HT-29 (cell line): ENCODE results near the gene HSPA1L. TPM values are rescaled to one million over a fixed set of nuclear protein-coding genes. Genes with fewer than 3 reads are reported as not detected.

Experiments
- DNase-seq: peaks from one replicate; pipeline ENCODE4 v3.0.0-alpha.2; 2015; ENCODE audit warnings: low spot score
- total RNA-seq: library from RNA; depleted of rRNA; stranded (reverse); fragments of >200 nt; shearing (Covaris generic); gene quantifications from 2 replicates; pipeline ENCODE4 v1.2.3, GENCODE V29; 2014

The HSPA1L gene
- total RNA-seq, 1 experiment from 2014 or later, result 0.64 TPM

GRCh38 chr6:31784098-31784925 lies 30.8 kb downstream of the HSPA1L start:
- DNase-seq, result no peak

- DNase-seq, result no peak
Measured at GRCh38 chr6:31782126-31782855, 32.8 kb downstream of the HSPA1L start.

- DNase-seq, result no peak
Measured at GRCh38 chr6:31781244-31782125, 33.6 kb downstream of the HSPA1L start.

DNA sequence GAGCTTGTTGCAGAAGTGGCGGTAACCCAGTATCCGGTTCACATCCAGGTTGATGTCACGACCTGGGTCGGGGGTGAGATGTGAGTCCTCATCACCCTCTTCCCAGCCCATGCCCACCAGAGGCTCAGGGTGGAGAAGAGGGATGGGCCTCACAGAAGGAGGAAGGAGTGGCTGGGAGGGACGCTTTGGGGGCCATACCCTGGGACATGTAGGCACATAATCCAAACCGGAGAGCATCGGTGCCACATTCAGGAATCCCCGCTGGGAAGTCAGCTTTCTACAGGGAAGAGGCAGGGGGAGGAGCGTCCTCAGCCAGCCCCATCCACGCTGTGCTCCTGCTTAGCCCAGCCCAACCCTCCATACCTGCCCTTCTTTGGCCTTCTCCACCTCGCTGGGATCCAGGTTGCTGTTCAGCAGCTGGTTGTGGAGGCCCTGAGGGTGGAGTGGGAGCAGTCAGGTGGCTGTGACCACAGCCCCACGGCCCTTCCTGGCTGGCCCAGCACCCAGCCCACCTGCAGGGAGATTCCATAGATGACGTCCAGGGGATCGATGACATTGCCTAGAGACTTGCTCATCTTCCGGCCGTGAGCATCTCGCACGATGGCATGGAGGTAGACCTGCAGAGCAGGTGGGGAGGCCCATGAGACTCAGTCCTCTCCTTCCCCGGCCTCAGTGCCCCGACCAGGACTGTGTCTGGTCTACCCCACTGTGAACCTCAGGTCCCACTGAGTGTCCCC lies 34.4 kb downstream of the HSPA1L start:
- DNase-seq, result no peak

DNA sequence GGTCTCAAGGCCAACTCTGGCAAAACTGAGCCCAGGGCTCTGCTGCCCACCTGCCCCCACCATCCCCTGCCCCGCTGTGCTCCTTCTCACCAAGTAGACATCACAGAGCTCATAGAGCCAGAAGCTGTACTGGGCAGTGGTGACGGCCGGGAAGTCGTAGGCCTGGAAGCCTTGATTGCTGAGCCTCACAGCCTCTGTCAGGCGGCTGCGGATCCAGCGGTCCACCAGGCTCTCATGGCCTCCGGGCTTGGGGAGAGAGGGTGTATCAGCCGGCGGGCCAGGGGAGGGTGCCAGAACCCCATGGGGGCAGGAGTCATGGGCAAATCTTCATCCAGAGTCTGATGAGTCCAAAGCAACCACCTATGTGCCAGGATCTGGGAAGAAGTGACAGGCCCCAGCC lies 35.2 kb downstream of the HSPA1L start:
- DNase-seq, result no peak

GRCh38 chr6:31778999-31779885 lies 35.8 kb downstream of the HSPA1L start:
- DNase-seq, result no peak

GRCh38 chr6:31778193-31778592 lies 36.9 kb downstream of the HSPA1L start:
- DNase-seq, result no peak

DNA sequence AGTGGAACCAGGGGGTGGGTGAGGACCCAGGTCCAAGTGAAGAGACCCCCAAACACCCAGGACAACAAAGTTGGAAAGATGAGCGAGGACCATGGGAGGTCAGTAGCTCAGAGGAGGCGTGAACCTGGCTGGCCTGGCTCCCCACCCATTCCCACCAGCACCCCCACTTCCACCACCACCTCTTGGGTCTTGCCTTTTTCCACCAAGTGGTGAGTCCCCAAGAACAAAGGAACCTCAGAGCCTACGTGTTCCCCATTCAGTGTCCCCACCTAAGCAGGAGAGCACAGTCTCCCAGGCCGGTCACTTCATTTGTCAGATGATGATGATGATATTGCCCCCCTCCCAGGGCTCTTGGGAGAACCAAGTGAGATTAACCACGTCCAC lies 37.4 kb downstream of the HSPA1L start:
- DNase-seq, result no peak

- DNase-seq, result peak; percentile 94
Measured at GRCh38 chr6:31776989-31777666, 38.0 kb downstream of the HSPA1L start, which contains the start of gene VWA7. TSS of gene VWA7 (minus strand) at chr6:31777328. CDS start at chr6:31776779, 549 bp downstream.

- no peak for DNase-seq
Measured at GRCh38 chr6:31776485-31776988, 38.5 kb downstream of the HSPA1L start.

- DNase-seq, result no peak
Measured at GRCh38 chr6:31775633-31776484, 39.2 kb downstream of the HSPA1L start.

- DNase-seq, result peak; percentile 67
Measured at GRCh38 chr6:31775184-31775583, 39.9 kb downstream of the HSPA1L start.

- DNase-seq, result no peak
Measured at GRCh38 chr6:31771992-31772358, 43.1 kb downstream of the HSPA1L start.

- DNase-seq, result no peak
Measured at GRCh38 chr6:31770860-31771259, 44.2 kb downstream of the HSPA1L start.

DNA sequence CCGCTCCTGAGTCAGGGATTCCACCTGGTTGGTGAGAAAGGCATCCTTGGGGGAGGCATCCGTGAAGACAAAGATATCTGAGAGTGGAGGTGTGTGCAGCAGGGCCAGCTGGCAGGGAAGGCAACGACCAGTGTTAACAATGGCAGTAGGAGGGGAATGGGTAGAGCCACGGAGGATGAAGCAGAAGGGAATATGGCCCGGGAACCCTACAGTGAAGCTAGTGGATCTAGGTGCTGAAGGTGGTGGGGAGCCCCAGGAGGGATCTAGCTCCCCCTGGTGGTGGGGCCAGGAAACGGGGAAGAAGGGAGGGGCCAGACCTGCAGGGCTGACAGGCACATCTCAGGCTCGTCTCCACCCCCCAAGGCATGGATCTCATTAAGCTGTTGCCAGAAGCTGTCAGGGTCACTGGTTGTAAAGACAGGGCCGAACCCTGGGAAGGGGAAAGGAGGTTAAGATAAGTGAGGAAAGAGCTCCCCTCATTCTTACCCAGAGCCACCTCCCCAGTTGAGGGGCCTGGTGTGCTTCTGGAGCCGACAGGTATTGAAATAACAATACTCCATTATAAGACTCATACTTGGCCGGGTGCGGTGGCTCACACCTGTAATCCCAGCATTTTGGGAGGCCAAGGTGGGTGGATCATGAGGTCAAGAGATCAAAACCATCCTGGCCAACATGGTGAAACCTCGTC lies 45.3 kb downstream of the HSPA1L start:
- peak; percentile 86 for DNase-seq

DNA sequence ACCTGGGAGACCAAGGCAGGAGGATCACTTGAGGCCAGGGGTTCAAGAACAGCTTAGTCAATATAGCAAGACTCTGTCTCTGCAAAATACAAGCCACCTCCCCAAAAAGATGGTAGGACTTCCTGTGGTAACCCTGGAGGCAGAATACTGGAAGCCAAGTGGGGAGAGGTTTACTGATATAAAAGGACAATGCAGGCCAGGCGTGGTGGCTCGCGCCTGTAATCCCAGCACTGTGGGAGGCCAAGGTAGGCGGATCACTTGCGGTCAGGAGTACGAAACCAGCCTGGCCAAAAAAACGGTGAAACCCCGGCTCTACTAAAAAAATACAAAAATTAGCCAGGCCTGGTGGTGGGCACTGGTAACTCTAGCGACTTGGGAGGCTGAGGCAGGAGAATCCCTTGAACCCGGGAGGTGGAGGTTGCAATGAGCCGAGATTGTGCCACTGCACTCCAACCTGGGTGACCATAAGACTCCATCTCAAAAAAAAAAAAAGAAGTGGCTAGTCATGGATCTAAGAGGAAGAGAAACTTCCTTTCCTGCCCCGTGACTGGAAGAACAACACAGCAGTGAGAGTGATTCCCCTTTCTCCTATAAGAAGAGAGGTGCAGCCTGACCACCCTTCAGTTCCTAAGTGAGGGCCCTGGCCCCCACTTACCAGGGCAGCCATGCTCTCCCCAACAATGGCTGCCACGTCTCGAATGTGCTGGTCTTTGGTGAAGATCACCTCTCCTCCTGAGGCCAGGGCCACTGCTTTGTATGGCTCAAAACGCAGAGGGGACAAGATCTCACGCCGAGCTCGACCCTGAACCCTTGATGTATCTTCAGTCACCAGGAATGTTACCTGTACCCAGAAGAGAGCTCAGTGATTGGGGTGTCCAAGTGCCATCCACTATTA lies 46.5 kb downstream of the HSPA1L start:
- DNase-seq, result no peak
